GM20000 (cell line): Measurements from ENCODE around the gene PHLPP1.

Source experiments
- DNase-seq: peaks from one replicate; pipeline ENCODE4 v3.0.0; 2012; ENCODE audit warnings: low spot score
- TF ChIP-seq, protein P1 (sequence below): IDR thresholded peaks from 2 replicates; pipeline ENCODE4 v1.5.1; 2012; ENCODE audit warnings: mild to moderate bottlenecking, control low read depth; ENCODE audit errors: extremely low read depth, missing control alignments

PHLPP1 gene

DNA sequence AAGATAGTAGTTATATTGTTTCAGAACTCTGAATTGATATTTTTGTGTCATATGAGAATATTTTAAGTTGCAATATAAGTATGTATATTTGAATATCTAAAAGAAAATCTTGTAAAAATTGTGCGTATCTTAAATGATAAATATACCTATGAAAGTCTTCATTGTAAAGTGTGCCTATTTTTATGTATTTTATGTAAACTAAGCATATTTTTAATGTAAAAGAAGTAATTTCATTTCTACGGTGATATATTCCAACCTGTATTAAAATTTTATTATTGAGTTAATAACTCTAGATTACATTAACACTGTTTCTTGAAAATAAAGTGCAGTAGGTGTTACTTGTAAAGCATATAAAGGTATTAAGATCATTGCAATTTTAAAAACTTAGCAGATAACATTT is 233.4 kb downstream of the PHLPP1 start:
- TF ChIP-seq, protein P1, sequence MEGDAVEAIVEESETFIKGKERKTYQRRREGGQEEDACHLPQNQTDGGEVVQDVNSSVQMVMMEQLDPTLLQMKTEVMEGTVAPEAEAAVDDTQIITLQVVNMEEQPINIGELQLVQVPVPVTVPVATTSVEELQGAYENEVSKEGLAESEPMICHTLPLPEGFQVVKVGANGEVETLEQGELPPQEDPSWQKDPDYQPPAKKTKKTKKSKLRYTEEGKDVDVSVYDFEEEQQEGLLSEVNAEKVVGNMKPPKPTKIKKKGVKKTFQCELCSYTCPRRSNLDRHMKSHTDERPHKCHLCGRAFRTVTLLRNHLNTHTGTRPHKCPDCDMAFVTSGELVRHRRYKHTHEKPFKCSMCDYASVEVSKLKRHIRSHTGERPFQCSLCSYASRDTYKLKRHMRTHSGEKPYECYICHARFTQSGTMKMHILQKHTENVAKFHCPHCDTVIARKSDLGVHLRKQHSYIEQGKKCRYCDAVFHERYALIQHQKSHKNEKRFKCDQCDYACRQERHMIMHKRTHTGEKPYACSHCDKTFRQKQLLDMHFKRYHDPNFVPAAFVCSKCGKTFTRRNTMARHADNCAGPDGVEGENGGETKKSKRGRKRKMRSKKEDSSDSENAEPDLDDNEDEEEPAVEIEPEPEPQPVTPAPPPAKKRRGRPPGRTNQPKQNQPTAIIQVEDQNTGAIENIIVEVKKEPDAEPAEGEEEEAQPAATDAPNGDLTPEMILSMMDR: no peak
- DNase-seq: no peak

DNA sequence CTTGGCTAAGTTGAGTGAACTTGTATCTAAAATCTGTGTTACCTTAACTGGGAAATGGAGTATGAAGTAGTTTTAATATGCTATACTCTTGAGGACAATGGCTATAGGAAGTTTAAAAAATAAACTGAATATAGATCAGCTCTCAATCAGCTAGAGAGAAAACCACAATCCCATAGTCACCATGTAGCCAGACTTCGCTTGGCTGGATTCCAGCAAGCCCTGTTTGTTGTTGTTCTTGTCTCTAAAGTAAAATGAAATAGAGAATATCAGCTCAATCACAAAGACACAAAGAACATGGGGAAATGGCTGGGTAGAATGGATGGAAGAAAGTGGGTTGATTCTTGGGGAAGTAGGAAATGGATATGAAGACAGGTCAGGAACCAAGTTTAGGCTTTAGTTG is 234.9 kb downstream of the PHLPP1 start:
- TF ChIP-seq, protein P1: no peak
- DNase-seq: no peak

DNA sequence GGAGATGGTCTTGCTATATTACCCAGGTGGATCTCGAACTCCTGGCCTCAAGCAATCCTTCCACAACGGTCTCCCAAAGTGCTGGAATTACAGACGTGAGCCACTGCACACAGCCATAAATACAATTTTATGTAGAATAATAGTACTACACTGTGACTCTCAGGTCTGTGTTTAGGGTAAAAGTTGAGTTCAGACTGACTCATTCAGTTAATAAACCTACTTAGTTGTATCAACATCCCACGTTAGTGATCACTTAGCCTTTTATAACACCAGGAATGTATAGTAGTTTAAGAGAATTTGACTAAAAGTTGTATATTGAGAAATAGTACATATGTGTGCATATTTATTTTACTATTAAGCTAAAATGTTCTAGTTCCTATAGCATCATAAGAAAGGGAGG is 237.5 kb downstream of the PHLPP1 start:
- TF ChIP-seq, protein P1: no peak
- no peak for DNase-seq

DNA sequence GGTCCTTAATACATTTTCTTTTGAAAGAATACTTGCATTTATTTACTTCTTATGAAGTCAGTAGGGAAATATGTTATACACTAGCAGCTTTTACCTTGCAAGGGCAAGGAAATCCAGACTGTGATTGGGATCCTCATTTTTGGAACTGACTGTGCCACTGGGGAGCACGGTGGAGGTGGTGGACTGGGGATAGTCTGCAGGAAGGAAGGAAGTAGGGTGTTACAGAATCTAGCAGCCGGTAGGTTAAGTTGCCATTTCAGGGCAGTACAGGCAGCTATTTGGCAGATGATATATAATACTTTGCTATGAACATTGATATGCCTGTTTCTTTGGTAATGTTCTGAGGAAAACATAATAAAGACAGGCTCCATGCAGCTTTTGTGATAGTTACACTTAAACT is 238.3 kb downstream of the PHLPP1 start:
- no peak for DNase-seq

DNA sequence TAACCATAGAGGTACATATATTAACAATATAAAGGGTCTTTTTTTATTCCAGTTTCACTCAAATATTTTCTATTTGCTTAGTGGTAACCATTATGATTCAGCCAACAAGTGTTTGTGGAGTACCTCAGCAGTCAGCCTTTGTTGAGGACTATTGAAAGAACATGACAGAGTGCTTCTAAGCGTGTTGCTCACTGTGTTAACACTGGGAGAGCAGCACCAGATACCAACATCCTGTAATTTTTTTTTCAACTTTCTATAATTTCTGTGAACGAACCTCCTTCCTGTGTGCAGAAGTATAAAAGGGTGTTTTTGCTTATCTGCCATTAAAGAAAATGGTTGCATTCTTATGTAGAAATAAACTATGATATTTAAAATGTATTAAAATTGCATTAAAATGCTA is 239.0 kb downstream of the PHLPP1 start:
- DNase-seq: no peak
- TF ChIP-seq, protein P1: no peak

More for the DNA sequence above, 238.3 kb downstream of the PHLPP1 start:
- TF ChIP-seq, protein P1: no peak

DNA sequence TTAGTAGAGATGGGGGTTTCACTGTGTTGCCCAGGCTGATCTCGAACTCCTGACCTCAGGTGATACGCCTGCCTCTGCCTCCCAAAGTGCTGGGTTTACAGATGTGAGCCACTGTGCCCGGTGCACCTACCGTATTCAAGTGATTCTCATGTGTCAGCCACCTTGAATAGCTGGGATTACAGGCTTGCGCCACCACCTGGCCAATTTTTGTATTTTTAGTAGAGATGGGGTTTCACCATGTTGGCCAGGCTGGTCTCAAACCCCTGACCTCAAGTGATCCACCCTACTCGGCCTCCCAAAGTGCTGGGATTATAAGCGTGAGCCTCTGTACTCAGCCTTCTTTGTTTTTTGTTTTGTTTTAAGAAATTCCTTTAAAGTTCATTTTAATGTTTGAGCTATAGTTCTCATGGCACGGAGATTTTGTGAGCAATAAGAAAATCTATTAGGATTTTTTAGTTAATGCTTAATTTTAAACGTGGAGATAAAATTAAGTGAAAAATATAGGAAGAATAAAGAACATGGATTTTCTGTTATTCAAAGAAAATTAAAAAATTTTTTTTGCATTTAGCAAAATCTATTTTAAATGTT is 242.6 kb downstream of the PHLPP1 start:
- TF ChIP-seq, protein P1: peak; percentile 16

DNA sequence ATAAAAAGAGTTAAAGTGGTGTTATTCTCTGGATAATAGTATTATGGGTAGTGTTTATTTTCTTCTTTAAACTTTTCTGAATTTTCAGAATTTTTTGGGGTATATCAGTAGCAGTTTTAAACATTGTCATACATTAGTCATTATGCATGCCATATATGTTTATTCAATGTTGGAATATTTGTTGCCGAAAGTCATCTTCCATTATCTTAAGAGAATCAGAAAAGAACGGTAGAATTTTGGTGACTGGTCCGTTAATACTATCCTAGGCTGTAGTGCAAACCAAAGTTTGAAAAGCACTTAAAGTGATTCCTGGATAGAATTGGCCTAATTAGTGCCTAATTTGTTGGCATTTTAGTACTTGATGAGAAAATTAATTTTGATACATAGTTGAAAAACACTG is 244.1 kb downstream of the PHLPP1 start:
- no peak for DNase-seq
- TF ChIP-seq, protein P1: no peak

More for the DNA sequence above, 242.6 kb downstream of the PHLPP1 start:
- DNase-seq: no peak
